Measurements from ENCODE around the gene ALK. TPM values are rescaled to one million over a fixed set of nuclear protein-coding genes. Genes with fewer than 3 reads are reported as not detected.

The ALK gene
- total and polyA plus RNA-seq, 10 of the 15 experiments (the other 5 are each of a cell fraction or from before 2014, with no cell fraction given) = 0.11 TPM; not detected in 9

DNA sequence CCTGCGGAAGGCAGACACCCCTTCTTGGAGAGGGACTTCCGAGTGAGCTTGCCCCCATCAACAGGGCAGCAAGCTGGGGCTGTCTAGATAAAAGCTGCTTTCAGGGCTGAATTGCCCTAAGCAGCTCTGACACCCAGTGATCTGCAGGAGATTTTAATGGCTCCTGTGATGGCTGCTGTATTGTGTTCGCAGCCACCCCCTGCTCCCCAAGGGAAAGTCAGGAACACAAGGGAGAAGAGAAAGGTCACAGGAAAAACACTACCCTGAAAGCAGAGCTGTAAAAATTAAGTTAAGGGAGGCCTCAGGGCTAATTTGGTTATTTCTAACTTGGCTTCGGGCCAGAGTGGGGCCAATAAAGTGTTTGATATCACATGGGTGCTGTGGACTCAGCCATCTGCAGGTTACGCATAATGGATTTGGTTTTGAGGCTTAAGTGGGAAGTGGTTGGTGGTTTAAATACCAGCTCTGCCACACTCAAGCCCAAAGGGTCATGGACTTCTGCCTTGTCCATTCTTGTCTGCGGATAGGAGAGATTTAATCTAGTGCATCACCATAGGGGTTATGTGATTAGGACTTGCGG, 658.6 kb downstream of the ALK start:
- RAD21 ChIA-PET (ENCODE audit: unreplicated experiment) = interaction anchor here (1.0 kb wide), 1 partner anchor 8 kb away, joined by 3 read pairs; no protein-coding TSS in a partner anchor

More for the DNA sequence above, 658.6 kb downstream of the ALK start:
- ATAC-seq (no peak), FAIRE-seq (no peak), DNase-seq (ENCODE audit: low read depth, low spot score) (no peak)
- BruUV-seq (replicated peaks) = no TSS peak
- no peaks in the 10 kb centered on the region; a peak in 1 of 4 replicates for H3K27me3 ChIP-seq (replicated peaks in 1 of 2; ENCODE audit: control insufficient read depth in 2 of 2, insufficient read depth in 2 of 2, low read length in 1 of 2)
- in situ Hi-C loops (cut with MboI) (no loop called here), intact Hi-C loops (cut with micrococcal nuclease; ENCODE audit: unreplicated experiment) (no loop called here)
- H4K20me1 ChIP-seq (ENCODE audit: control insufficient read depth, insufficient read depth) = no peaks in the 10 kb centered on the region
- POLR2A ChIA-PET = no interaction called here
- WGBS (ENCODE audit: insufficient coverage, insufficient replicate concordance, low lambda C conversion rate, missing lambda C conversion rate) = 86% methylated on average over 7 of the region's 7 CpGs
- H3K4me2 ChIP-seq (ENCODE audit: control insufficient read depth, insufficient read depth) = no peak overlapping the region
- CTCF ChIA-PET = no interaction called here
- no peaks in the 10 kb centered on the region for H3K36me3 ChIP-seq (ENCODE audit: control insufficient read depth in 2 of 2, insufficient read depth in 2 of 2, low read length in 1 of 2)
- SMC1A ChIA-PET (ENCODE audit: uncharacterized antibody, unreplicated experiment) = no interaction called here
- peaks cover 8% of the 10 kb centered on the region; the same call in 1 of the 2 replicates for H3K4me1 ChIP-seq (ENCODE audit: control insufficient read depth, insufficient read depth, low read length)
- no peaks in the 10 kb centered on the region for H3K79me2 ChIP-seq (ENCODE audit: control insufficient read depth, insufficient read depth, low read length)
- H2AFZ ChIP-seq (ENCODE audit: control insufficient read depth, low read depth, low read length) = no peak overlapping the region
- no peak overlapping the region for H3K4me3 ChIP-seq
- no peak overlapping the region for H3K27ac ChIP-seq (ENCODE audit: control insufficient read depth, insufficient read depth)
- TF ChIP-seq ESRRA (IDR thresholded peaks at IDR 0.05; ENCODE audit: low read length) (no peak), POLR2AphosphoS2 (IDR thresholded peaks at IDR 0.05; ENCODE audit: low read depth, low read length) (no peak), ZBED1 (IDR thresholded peaks at IDR 0.05; ENCODE audit: borderline replicate concordance) (no peak), ZNF384 (IDR thresholded peaks at IDR 0.05; ENCODE audit: borderline replicate concordance, low read depth, low read length) (no peak), ZNF622 (IDR thresholded peaks at IDR 0.05) (no peak), JUND (IDR thresholded peaks at IDR 0.05; ENCODE audit: low read depth, low read length) (no peak), MYB (IDR thresholded peaks at IDR 0.05; ENCODE audit: borderline replicate concordance, low read depth, low read length) (no peak), HDAC6 (IDR thresholded peaks at IDR 0.05; ENCODE audit: unreplicated experiment) (no peak), DPF2 (IDR thresholded peaks at IDR 0.05) (no peak)
- TF ChIP-seq, protein P1, sequence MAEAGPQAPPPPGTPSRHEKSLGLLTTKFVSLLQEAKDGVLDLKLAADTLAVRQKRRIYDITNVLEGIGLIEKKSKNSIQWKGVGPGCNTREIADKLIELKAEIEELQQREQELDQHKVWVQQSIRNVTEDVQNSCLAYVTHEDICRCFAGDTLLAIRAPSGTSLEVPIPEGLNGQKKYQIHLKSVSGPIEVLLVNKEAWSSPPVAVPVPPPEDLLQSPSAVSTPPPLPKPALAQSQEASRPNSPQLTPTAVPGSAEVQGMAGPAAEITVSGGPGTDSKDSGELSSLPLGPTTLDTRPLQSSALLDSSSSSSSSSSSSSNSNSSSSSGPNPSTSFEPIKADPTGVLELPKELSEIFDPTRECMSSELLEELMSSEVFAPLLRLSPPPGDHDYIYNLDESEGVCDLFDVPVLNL (IDR thresholded peaks at IDR 0.05; ENCODE audit: low read depth, low read length) = no peak
- TF ChIP-seq, protein P2, sequence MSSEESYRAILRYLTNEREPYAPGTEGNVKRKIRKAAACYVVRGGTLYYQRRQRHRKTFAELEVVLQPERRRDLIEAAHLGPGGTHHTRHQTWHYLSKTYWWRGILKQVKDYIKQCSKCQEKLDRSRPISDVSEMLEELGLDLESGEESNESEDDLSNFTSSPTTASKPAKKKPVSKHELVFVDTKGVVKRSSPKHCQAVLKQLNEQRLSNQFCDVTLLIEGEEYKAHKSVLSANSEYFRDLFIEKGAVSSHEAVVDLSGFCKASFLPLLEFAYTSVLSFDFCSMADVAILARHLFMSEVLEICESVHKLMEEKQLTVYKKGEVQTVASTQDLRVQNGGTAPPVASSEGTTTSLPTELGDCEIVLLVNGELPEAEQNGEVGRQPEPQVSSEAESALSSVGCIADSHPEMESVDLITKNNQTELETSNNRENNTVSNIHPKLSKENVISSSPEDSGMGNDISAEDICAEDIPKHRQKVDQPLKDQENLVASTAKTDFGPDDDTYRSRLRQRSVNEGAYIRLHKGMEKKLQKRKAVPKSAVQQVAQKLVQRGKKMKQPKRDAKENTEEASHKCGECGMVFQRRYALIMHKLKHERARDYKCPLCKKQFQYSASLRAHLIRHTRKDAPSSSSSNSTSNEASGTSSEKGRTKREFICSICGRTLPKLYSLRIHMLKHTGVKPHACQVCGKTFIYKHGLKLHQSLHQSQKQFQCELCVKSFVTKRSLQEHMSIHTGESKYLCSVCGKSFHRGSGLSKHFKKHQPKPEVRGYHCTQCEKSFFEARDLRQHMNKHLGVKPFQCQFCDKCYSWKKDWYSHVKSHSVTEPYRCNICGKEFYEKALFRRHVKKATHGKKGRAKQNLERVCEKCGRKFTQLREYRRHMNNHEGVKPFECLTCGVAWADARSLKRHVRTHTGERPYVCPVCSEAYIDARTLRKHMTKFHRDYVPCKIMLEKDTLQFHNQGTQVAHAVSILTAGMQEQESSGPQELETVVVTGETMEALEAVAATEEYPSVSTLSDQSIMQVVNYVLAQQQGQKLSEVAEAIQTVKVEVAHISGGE (CRISPR knock-in tag; IDR thresholded peaks at IDR 0.05) = no peak
- no peak overlapping the region for H3K9ac ChIP-seq (ENCODE audit: control insufficient read depth, insufficient read depth, low read length)
- no peaks in the 10 kb centered on the region; the same call in 2 of the 3 replicates for H3K9me3 ChIP-seq (replicated peaks; ENCODE audit: control insufficient read depth, insufficient read depth, low read length)

Data from GM12878 (cell line).